CD4-positive, alpha-beta T cell treated with Interleukin-17A for 1 hour (primary cell): ENCODE results near the gene RBFOX2.
"Not testable (repeated sequence)": the region's sequence is repeated elsewhere in the genome, so short reads cannot be mapped to it uniquely, and the experiment has no call there.

Source experiments
- DNase-seq: peaks from one replicate; pipeline ENCODE4 v3.0.0-alpha.2; 2020

Gene RBFOX2

GRCh38 chr22:35806668-35807067 lies 222.0 kb downstream of the RBFOX2 start:
- DNase-seq, result not testable (repeated sequence)

GRCh38 chr22:35805466-35805865 lies 223.2 kb downstream of the RBFOX2 start:
- no peak for DNase-seq

- no peak for DNase-seq
These were observed 224.2 kb downstream of the RBFOX2 start for GRCh38 chr22:35804421-35804820.

GRCh38 chr22:35802885-35803284 lies 225.7 kb downstream of the RBFOX2 start:
- DNase-seq, result no peak

- DNase-seq, result not testable (repeated sequence)
These were observed 227.3 kb downstream of the RBFOX2 start for GRCh38 chr22:35801301-35801700.

- DNase-seq, result no peak
These were observed 229.5 kb downstream of the RBFOX2 start for GRCh38 chr22:35799150-35799549.

- DNase-seq, result no peak
These were observed 231.2 kb downstream of the RBFOX2 start for GRCh38 chr22:35797411-35797810.

GRCh38 chr22:35795476-35795875 lies 233.1 kb downstream of the RBFOX2 start:
- no peak for DNase-seq

GRCh38 chr22:35792506-35792905 lies 236.1 kb downstream of the RBFOX2 start:
- no peak for DNase-seq

- not testable (repeated sequence) for DNase-seq
These were observed 236.8 kb downstream of the RBFOX2 start for GRCh38 chr22:35791788-35792187.

GRCh38 chr22:35785181-35785923 lies 243.3 kb downstream of the RBFOX2 start:
- no peak for DNase-seq

GRCh38 chr22:35784633-35785032 lies 244.0 kb downstream of the RBFOX2 start:
- DNase-seq, result no peak

GRCh38 chr22:35783943-35784614 lies 244.5 kb downstream of the RBFOX2 start:
- no peak for DNase-seq

- DNase-seq, result no peak
These were observed 246.1 kb downstream of the RBFOX2 start for GRCh38 chr22:35782504-35782903.

GRCh38 chr22:35781898-35782297 lies 246.7 kb downstream of the RBFOX2 start:
- DNase-seq, result no peak

- no peak for DNase-seq
These were observed 251.2 kb downstream of the RBFOX2 start for GRCh38 chr22:35777335-35777975.

- no peak for DNase-seq
These were observed 253.3 kb downstream of the RBFOX2 start for GRCh38 chr22:35775339-35775738.

- no peak for DNase-seq
These were observed 258.6 kb downstream of the RBFOX2 start for GRCh38 chr22:35769974-35770373.

GRCh38 chr22:35766654-35767580 lies 261.7 kb downstream of the RBFOX2 start:
- DNase-seq, result no peak

- no peak for DNase-seq
These were observed 267.6 kb downstream of the RBFOX2 start for GRCh38 chr22:35761037-35761436.

GRCh38 chr22:35758394-35758793 lies 270.2 kb downstream of the RBFOX2 start:
- no peak for DNase-seq

- no peak for DNase-seq
These were observed 271.9 kb downstream of the RBFOX2 start for GRCh38 chr22:35756722-35757121.

GRCh38 chr22:35754761-35755160 lies 273.9 kb downstream of the RBFOX2 start:
- DNase-seq, result no peak
